ENCODE measurements around the gene TMEM132C. TPM values are rescaled to one million over a fixed set of nuclear protein-coding genes. Genes with fewer than 3 reads are reported as not detected.

The TMEM132C gene
- not detected in 2 replicates for total RNA-seq

DNA sequence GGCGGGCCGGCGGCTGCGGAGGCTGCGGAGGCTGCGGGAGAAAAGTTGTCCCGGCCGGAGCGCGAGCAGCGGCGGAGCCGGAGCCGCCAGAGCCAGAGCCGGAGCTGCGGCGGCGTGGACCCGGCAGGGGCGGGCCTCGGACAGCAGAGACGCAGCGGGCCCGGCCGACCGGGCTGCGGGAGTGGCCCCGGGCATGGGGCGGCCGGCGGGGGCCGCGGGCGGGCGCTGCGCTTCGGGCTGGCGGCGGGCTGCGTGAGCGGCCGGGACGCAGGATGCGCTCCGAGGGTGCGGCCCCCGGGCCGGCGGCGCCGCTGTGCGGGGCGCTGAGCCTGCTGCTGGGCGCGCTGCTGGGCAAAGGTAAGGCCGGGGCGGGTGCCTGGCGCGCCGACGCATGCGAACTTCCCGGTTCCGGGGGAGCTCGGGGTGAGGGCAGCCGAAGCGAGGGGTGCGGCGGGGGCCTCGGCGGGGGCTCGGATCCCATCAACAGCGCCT is at the start of gene TMEM132C:
Gene TMEM132C, plus strand, starts transcription at position 40 of the 492 bp plus-strand sequence. Its CDS starts 233 bp downstream, at position 273.

